Transverse colon (tissue), 4 donors: ENCODE results near the gene PTGES3L. TPM values are rescaled to one million over a fixed set of nuclear protein-coding genes. Genes with fewer than 3 reads are reported as not detected.
A peak's percentile ranks its signal among the peaks of the same experiment; 100 is the strongest.

Experiments used
- DNase-seq: peaks from one replicate; pipeline ENCODE4 v3.0.0-alpha.2; 2019
- H3K27ac ChIP-seq, 4 donors: fragments of 200-600 bp; sonication (generic); 2 replicates each; pipeline ENCODE4 v1.5.1; 2016 to 2018; ENCODE audit warnings: inconsistent platforms in 4 of 4
- H3K27me3 ChIP-seq: fragments of 200-600 bp; sonication (generic); 2 replicates; pipeline ENCODE4 v1.5.1; 2017; ENCODE audit warnings: inconsistent platforms
- H3K36me3 ChIP-seq, 4 donors: fragments of 200-600 bp; sonication (generic); 2 replicates each; pipeline ENCODE4 v1.5.1; 2017 to 2019; ENCODE audit warnings: inconsistent platforms in 4 of 4
- H3K4me1 ChIP-seq, 4 donors: fragments of 200-600 bp; sonication (generic); 2 replicates each; pipeline ENCODE4 v1.5.1; 2017 to 2020; ENCODE audit warnings: inconsistent platforms in 4 of 4
- H3K4me3 ChIP-seq, 4 donors: fragments of 200-600 bp; sonication (generic); 1 replicate in 1 of 4; 2 replicates in 3 of 4; pipeline versions ENCODE4 v1.5.1 to v1.6.1; 2017 to 2019; ENCODE audit warnings: inconsistent platforms in 4 of 4
- H3K9me3 ChIP-seq, 2 donors: fragments of 200-600 bp; sonication (generic); 2 replicates each; pipeline ENCODE4 v1.5.1; 2017 to 2019; ENCODE audit warnings: inconsistent platforms in 2 of 2
- CTCF ChIP-seq, 5 experiments: fragments of 200-600 bp in 3 of 5; fragments of 450-650 bp in 2 of 5; sonication (generic) in 3 of 5; IDR thresholded peaks; 1 replicate in 2 of 5; 2 replicates in 3 of 5; pipeline ENCODE4 v1.5.1; 2016 to 2017; ENCODE audit warnings: antibody characterized with exemption in 5 of 5, inconsistent platforms in 3 of 5, mild to moderate bottlenecking in 2 of 5, moderate library complexity in 1 of 5
- EP300 ChIP-seq: sonication (generic); formaldehyde crosslinking; IDR thresholded peaks from one replicate; pipeline ENCODE4 v1.6.1; 2017; ENCODE audit warnings: antibody characterized with exemption, low read depth
- POLR2A ChIP-seq: fragments of 450-650 bp; IDR thresholded peaks from one replicate; pipeline ENCODE4 v1.6.1; 2016; ENCODE audit warnings: antibody characterized with exemption, mild to moderate bottlenecking, moderate library complexity
- POLR2AphosphoS5 ChIP-seq, 3 donors: sonication (generic); formaldehyde crosslinking; IDR thresholded peaks; one replicate each; pipeline ENCODE4 v1.6.1; 2016; ENCODE audit warnings: antibody characterized with exemption in 3 of 3
- WGBS, 2 donors: methylation state at CpG; one replicate each; pipeline ENCODE4 v1.1.5; 2018; ENCODE audit warnings: low coverage in 1 of 2; 5-methylcytosine and 5-hydroxymethylcytosine counted together
- in situ Hi-C, 4 donors: fragments of 200-750 bp; cut with MboI; loops; one replicate each; pipeline versions ENCODE4 v1.15.0 to v1.15.1; 2017; ENCODE audit warnings: low sequenced_read_pairs in 3 of 4, low pct_ligation_motif_present in 1 of 4, low pct_unique_long_range_greater_than_20kb in 1 of 4
- intact Hi-C: fragments of 100-400 bp; cut with DNase I; formaldehyde crosslinking; loops from one replicate; pipeline ENCODE4 v1.15.1; 2023; ENCODE audit warnings: low total_unique reads
- total RNA-seq, 4 donors: library from RNA; depleted of rRNA; stranded (reverse); fragments of >200 nt; gene quantifications; one replicate each; pipeline ENCODE4 v1.1.0, GENCODE V29; 2016

The PTGES3L gene
- total RNA-seq, 4 donors from 2014 or later: 3.4 to 8.3 (median 5.1) TPM; not detected in 1

- Histone ChIP-seq H3K27me3 (peaks cover 3% of the 10 kb centered on the region), H3K36me3 (no peaks in the 10 kb centered on the region), H3K4me3 (peak overlapping the region in 1 of 4 donors; percentile 87), H3K27ac (peak overlapping the region; percentile 85 to 91 (median 90)), H3K4me1 (peaks cover 6 to 47% (median 27%) of the 10 kb centered on the region in 4 donors), H3K9me3 (no peaks in the 10 kb centered on the region)
- WGBS, 2 donors: 16 to 35% methylated on average over 3 to 7 of the region's 7 CpGs
- TF ChIP-seq POLR2A (no peak), CTCF (IDR thresholded peaks at IDR 0.05) (no peak), POLR2AphosphoS5 (IDR thresholded peaks at IDR 0.05) (no peak), EP300 (no peak)
- DNase-seq: peak; percentile 44
- intact Hi-C loops: loop anchor here (10.0 kb wide), 1 partner anchor 295 kb away; no protein-coding TSS in a partner anchor
- in situ Hi-C loops: loop anchor here in 1 of 4 donors (25.0 kb wide), 1 partner anchor 318 kb away; no protein-coding TSS in a partner anchor
Measured at GRCh38 chr17:43019418-43019817, 39.5 kb upstream of the PTGES3L start.

- TF ChIP-seq POLR2A (no peak), CTCF (IDR thresholded peaks at IDR 0.05) (no peak), EP300 (no peak), POLR2AphosphoS5 (IDR thresholded peaks at IDR 0.05) (no peak)
- in situ Hi-C loops (loop anchor here in 1 of 4 donors (25.0 kb wide), 1 partner anchor 318 kb away; no protein-coding TSS in a partner anchor), intact Hi-C loops (loop anchor here (10.0 kb wide), 1 partner anchor 296 kb away; no protein-coding TSS in a partner anchor)
- no peaks in the 10 kb centered on the region for H3K36me3 ChIP-seq
- DNase-seq: no peak
- 43 to 50% methylated on average over 4 of the region's 4 CpGs for WGBS, 2 donors
- peaks cover 3% of the 10 kb centered on the region for H3K27me3 ChIP-seq
- no peak overlapping the region for H3K4me3 ChIP-seq
- no peaks in the 10 kb centered on the region for H3K9me3 ChIP-seq
- H3K4me1 ChIP-seq: peaks cover 6 to 43% (median 24%) of the 10 kb centered on the region in 4 donors
- H3K27ac ChIP-seq: peak overlapping the region; percentile 24 to 91 (median 86)
Measured at GRCh38 chr17:43018932-43019331, 39.1 kb upstream of the PTGES3L start.

DNA sequence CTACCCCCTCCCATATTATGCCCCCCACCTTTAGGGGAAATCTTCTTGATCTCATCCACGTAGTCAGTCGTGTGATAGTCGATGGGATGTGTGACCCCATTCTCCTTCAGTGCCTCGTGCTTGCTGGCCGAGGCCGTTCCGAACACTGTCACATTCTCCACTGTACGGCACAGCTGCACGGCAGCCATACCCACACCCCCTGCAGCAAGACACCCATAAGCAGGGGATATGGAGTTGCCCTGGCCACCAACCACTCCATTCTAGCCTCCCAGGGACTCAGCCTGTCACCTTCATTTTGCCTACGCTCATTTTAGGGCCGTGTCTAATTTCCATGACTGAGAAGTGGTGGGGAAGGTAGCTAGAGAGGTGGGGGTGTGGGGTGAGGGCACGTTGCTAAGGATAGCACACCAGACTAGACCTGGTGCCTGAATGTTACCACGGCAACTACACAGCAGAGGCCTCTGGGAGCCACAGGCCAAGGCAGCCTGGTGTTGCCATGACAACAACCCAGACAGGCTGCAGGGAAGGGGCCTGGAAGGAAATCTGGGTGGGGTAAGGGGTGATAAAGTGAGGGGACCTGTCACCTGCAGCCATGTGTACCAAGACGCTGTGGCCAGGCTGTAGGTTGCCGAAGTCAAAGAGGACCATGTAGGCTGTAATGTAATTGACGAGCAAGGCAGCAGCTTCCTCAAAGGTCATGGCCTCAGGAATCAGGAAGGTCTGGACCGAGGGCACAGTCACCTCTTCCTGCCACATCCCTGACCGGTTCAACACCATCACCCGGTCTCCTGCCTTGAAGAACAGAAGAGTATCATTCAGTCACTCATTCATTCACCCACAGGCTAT is 38.4 kb upstream of the PTGES3L start:
- H3K27ac ChIP-seq: peak overlapping the region in 2 of 4 donors; percentile 24 to 91
- H3K27me3 ChIP-seq: peaks cover 3% of the 10 kb centered on the region
- H3K4me1 ChIP-seq: peaks cover 6 to 43% (median 24%) of the 10 kb centered on the region in 4 donors
- intact Hi-C loops (loop anchor here (10.0 kb wide), 1 partner anchor 297 kb away; no protein-coding TSS in a partner anchor), in situ Hi-C loops (loop anchor here in 1 of 4 donors (25.0 kb wide), 1 partner anchor 319 kb away; no protein-coding TSS in a partner anchor)
- no peak for DNase-seq
- 60 to 69% methylated on average over 3 to 19 of the region's 19 CpGs for WGBS, 2 donors
- no peaks in the 10 kb centered on the region for H3K36me3 ChIP-seq
- H3K9me3 ChIP-seq: no peaks in the 10 kb centered on the region
- H3K4me3 ChIP-seq: no peak overlapping the region
- no peak for TF ChIP-seq POLR2A
- TF ChIP-seq EP300: no peak
- TF ChIP-seq CTCF (IDR thresholded peaks at IDR 0.05): no peak
- no peak for TF ChIP-seq POLR2AphosphoS5 (IDR thresholded peaks at IDR 0.05)

GRCh38 chr17:43016216-43016615 is 36.3 kb upstream of the PTGES3L start:
- Histone ChIP-seq H3K9me3 (no peaks in the 10 kb centered on the region), H3K27me3 (no peaks in the 10 kb centered on the region), H3K36me3 (no peaks in the 10 kb centered on the region), H3K4me1 (peaks cover 0 to 45% (median 26%) of the 10 kb centered on the region in 4 donors), H3K27ac (peak overlapping the region; percentile 15 to 52 (median 20)), H3K4me3 (no peak overlapping the region)
- in situ Hi-C loops (loop anchor here in 1 of 4 donors (25.0 kb wide), 1 partner anchor 321 kb away; no protein-coding TSS in a partner anchor), intact Hi-C loops (loop anchor here (10.0 kb wide), 1 partner anchor 299 kb away; no protein-coding TSS in a partner anchor)
- WGBS, 2 donors: 95% methylated on average over 7 of the region's 7 CpGs; no CpG with 5 or more reads in 1 of the 2 donors
- DNase-seq: no peak
- TF ChIP-seq CTCF (IDR thresholded peaks at IDR 0.05): no peak
- no peak for TF ChIP-seq POLR2AphosphoS5 (IDR thresholded peaks at IDR 0.05)
- TF ChIP-seq POLR2A: no peak
- no peak for TF ChIP-seq EP300
